CD4-positive, alpha-beta T cell treated with Interleukin-4 for 1 hour (primary cell): ENCODE results near the gene RNF207.
"Not testable (repeated sequence)": the region's sequence is repeated elsewhere in the genome, so short reads cannot be mapped to it uniquely, and the experiment has no call there.

ENCODE experiments used
- DNase-seq, 2 donors: peaks; one replicate each; pipeline ENCODE4 v3.0.0-alpha.2; 2020 to 2022

Gene RNF207

DNA sequence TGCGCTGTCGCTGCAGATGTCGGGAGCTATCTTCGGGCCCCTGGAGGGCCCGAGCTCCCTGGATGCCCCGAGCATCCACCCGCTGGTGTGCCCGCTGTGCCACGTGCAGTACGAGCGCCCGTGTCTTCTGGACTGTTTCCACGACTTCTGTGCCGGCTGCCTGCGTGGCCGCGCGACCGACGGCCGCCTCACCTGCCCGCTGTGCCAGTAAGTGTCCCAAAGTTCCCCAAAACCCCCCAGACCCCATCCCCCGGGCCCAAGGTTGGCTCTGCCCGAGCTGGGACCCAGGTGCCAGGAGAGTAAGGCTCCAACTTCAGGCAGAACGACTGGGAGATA, 569 bp downstream of the RNF207 start:
- no peak for DNase-seq

DNA sequence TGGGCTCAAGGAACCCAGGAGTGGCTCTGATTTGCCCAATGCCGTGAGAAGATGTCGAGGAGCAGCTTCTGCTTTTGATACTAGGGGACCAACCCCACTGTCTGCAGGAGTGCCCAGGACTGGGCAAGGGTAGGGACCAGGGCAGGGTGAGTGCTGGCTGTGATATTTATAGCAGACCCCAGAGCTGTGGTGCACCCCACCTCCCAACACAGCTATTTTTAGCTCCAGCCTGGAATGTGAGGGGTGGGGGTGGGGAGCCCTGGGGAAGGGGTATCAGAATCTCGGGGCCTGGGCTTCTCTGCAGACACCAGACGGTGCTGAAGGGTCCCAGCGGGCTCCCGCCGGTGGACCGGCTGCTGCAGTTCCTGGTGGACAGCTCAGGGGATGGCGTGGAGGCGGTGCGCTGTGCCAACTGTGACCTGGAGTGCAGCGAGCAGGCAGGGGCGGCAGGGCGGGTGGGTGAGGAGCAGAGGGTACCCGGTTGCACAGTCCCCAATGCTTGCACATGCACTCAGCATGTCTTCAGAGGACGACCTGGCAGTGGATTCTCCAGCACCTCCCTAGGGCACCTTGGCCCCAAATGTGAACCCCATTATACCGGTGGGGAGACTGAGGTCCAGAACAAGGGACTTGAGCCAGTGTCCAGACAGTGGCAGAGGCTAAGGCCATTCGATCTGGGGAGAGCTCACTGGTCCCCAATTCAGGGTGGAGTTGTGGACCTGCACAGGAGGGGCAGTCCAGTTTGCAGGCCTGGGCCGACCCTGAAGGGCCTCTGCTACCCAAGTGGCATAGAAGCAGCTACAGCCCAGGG, 1.4 kb downstream of the RNF207 start:
- DNase-seq = no peak

DNA sequence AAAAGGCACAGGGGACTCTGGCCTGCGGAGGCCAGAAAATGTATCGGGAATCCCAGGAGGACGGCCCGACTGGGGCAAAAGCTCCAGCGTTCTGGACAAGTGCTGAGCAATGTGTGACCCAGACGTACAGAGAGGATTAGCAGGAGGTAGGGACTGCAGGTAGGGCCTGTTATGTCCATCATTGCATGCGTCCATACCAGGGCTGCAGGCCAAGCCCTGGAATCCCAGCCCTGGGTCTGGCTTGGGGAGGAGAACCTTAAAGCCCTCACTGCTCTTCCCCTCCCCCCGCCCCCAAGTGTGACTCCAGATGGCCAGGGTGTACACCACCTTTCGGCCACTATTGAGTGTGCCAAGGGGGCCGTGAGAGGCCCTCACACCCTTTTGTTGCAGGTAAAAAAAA, 2.0 kb downstream of the RNF207 start:
- no peak for DNase-seq

- DNase-seq = peak; percentile 27 to 33
Measured at GRCh38 chr1:6208723-6209660, 3.1 kb downstream of the RNF207 start.

DNA sequence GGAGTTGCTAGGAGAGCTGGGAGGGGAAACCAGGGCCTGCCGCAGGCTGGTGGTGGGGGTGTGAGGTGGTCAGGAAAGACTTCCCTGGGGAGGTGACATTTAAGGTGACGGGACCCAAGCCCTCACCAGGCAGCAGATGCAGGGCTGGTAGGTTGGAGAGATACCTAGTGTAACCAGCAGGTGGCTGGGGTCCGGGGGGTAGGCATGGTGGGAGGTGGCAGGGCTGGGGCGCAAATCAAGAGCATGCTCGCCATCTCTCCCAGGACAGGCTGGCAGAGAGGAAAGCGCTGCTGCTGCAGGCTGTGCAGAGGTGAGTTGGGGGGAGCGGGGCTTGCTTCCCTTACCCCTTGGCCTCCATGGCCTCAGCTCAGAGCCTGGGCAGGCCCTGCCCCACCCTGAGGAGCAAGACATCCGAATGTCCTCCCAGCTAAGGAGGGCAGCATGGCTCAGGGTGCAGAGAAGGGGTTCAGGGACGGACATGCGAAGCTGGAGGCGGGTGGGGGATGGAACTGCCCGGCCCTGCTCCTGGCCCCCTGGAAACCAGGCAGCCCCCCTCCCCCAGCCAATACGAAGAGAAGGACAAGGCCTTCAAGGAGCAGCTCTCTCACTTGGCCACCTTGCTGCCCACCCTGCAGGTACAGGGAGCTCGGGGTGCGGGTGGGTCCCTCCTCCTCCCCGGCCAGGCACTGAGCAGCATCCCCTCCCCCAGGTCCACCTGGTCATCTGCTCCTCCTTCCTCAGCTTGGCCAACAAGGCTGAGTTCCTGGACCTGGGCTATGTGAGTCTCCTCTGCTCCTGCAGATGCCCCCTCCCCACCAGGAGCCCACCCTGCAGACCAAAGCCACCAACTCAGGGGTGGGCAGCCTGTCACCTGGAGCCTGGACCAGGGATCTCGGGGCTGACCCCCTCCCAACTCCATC, 4.0 kb downstream of the RNF207 start:
- peak in 1 of 2 donors; percentile 18 for DNase-seq

DNA sequence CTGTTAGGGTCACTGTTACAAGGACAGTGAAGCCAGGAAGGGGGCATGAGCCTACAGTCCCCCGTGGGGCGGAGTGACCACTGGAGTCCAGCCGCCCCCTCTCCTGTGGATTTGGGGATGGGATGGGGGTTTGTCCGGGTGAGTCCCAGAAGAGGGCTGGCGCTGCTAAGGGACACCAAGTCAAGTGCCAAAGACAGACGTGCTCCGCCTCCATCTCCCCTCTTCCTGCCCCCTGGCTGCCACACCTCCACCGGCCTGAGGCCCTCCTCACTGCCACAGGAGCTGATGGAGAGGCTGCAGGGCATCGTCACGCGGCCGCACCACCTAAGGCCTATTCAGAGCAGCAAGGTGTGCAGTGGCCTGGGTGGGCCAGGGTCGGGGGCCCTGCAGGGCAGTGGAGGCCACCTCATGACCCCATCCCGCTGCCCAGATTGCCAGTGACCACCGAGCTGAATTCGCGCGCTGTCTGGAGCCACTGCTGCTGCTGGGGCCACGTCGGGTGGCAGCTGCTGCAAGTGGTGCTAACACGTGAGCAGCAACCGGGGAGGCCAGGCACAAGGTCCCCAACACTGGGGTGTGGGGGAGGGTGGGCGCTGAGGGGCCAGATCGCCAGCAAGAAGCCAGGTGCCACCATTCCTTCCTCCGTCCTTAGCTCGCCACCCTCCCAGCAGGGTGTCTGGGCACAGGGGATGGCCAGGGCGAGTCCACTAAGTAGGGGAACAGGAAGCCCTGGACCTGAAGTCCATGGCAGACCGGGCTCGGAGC, 4.9 kb downstream of the RNF207 start:
- DNase-seq = no peak

DNA sequence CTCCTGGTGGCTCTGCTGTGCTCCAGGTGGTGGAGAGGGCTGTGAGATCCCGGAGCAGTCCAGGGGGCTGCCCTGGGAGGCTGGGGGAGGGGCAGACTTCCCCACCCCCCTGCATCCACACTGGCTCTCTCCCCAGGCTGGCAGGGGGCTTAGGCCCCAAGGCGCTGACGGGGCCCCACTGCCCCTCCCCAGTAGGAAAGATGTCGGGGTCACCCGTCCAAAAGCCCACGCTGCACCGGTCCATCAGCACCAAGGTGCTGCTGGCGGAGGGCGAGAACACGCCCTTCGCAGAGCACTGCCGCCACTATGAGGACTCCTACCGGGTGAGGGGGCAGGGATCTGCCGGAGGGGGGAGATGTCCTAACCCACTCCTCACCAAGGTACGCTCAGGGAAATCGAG, 5.8 kb downstream of the RNF207 start:
- DNase-seq = no peak

DNA sequence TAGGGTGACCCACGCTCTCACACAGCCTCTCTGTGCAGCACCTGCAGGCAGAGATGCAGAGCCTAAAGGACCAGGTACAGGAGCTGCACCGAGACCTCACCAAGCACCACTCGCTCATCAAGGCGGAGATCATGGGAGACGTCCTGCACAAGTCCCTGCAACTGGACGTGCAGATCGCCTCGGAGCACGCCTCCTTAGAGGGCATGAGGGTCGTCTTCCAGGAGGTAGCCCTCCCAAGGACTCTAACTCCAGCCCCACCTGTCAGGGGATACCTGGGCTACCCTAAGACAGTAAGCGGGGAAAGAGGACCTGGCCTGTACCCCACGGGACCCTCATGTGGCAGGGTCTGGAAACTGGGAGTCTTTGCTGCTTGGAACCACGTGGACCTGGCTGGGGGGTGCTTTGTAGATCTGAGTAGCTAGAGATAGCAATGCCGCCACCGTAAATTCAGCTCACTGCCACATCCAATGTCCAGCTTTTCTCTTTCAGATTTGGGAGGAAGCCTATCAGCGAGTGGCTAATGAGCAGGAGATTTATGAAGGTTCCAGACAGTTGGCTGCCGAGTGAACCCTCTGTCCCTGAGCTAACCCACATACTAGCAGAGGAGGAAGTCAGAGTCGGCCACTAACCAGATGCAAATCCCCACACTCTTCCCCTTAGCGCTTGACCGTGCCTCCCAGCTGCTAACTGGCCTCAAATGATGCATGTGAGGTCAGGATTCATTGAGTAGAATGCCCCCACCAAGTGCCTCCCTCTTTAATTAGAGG, 6.5 kb downstream of the RNF207 start:
- no peak for DNase-seq

GRCh38 chr1:6218375-6219164, 12.7 kb downstream of the RNF207 start:
- DNase-seq = no peak

GRCh38 chr1:6219641-6220040, 13.7 kb downstream of the RNF207 start:
- not testable (repeated sequence) for DNase-seq

DNA sequence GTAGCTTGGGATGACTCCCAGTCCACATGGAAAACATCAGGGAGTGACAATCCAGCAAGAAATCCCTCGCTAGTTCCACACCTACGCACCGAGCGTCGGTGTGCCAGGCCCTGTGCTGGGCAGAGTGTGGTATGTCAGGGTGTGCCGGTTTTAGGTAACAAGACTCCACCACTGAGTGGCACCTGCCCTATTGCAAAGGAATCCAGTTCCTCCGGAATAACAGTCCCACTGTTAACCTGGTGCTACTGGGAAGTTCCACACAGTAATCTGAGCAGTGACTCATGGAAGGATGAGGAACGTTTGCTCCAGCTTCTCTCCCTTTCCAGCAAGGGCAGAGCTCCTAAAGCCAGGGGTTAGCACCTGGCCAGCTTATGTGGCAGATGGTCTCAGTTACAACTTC, 14.3 kb downstream of the RNF207 start:
- no peak for DNase-seq

DNA sequence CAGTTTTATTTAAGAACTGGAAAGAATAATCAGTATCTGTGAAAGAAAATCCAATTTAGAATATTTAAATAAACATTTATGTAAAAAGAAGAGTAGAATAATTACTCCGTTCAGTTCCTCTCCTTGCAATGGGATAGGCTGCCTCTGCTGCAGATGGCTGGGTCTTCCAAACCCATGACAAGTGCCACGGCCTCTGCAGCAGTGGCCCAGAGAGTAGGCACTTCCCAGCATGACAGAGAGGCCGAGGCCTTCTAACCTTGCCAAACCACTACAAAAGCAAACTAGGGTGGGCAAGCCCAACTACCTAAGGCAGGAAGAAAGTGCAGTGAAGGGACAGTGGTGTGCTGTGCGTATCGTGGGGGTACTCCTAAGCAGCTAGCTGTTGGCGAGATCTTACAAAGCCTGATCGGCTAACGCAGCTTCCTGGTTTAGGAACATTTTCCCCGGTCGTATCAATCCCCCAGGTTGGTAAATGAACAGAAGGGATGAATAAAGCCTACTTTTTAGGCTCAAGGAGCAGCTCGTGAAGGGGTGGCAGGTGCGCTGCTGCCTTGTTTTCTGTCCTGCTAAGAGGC, 15.4 kb downstream of the RNF207 start:
- DNase-seq = no peak

- no peak for DNase-seq
Measured at GRCh38 chr1:6222636-6223035, 16.7 kb downstream of the RNF207 start.

DNA sequence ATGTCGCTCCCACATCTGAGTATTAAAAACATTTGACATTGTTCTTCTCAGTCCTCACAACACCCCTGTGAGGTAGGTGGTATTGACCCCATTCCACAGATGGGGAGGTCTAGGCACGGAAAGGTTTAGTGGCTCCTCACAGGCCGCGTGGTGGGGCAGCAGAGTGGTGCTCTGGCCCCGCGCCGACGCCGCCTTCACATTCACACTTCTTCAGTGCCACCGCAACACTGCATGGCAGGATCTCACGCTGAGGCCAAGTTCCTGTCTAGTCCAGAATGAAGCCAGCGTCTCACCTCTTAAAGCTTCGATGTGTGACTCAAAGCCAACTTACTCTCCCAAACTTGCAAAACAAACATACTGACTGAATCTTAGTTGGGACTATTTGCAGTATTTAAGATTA, 17.7 kb downstream of the RNF207 start:
- DNase-seq = no peak

- no peak for DNase-seq
Measured at GRCh38 chr1:6224718-6225117, 18.8 kb downstream of the RNF207 start.

- DNase-seq = no peak
Measured at GRCh38 chr1:6225651-6226050, 19.7 kb downstream of the RNF207 start.

DNA sequence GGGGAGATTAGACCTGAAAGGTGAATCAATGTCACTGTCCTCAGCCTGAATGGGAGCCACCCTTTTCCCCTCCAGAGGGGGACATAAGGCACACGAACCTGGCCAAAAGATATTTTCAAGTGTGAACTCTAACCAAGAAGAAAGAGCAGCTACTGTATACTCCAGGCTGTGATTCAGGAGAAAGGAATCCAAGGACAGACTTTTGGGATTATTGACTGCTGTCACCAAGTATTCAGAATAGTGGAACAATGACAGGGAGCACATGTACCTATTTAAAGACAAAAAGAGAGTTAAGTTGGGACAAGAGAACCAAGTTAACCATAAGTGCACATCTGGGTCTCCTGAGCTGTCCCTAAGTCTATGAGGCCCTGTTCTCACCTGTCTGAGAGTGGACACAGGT, 27.5 kb downstream of the RNF207 start:
- no peak for DNase-seq

DNA sequence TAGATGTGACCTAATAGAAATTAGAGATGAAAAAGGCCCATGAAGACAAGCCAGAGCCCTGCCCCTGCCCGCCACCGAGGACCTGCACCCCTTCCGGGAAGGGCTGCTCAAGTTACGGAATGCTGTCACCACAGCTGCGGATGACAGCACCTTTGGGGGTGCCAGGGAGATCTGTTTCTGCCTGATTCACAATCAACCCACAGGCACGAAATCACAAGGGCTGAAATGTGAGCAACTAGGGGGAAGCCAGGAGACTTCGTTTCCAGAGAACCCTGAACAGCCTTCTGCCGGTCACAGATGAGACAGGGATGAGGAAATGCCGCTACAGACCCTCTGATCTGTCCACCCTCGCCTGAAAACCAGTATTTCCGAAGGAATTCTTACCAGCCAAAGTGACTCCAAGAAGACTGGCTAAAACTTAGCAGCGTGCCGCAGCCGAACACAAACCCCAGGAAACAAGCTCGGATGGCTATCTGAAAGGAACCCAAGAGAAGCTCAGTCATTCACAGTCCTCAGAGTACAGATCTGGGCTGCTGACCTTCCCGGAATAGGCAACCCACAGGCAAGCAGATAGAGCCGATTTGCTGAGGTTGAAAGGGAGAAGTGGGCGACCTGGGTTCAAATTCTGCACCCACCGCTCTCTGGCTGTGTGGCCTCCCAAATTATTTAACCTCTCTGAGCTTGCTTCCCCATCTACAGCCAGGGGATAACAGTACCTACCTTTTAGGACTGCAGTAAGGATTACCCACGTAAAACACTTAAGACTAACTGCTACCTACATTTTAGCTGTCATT, 28.8 kb downstream of the RNF207 start:
- no peak for DNase-seq

- peak in 1 of 2 donors; percentile 15 for DNase-seq
Measured at GRCh38 chr1:6235296-6235677, 29.4 kb downstream of the RNF207 start.
